NT2/D1 (cell line): Measurements from ENCODE around the gene ITSN1.

Experiments used
- SUZ12 ChIP-seq: IDR thresholded peaks from 2 replicates; pipeline ENCODE4 v1.6.1; 2011; ENCODE audit not compliant: insufficient read length, insufficient read depth; ENCODE audit errors: extremely low read depth
- YY1 ChIP-seq: IDR thresholded peaks from 2 replicates; pipeline ENCODE4 v1.6.1; 2011; ENCODE audit not compliant: insufficient read length, insufficient read depth

DNA sequence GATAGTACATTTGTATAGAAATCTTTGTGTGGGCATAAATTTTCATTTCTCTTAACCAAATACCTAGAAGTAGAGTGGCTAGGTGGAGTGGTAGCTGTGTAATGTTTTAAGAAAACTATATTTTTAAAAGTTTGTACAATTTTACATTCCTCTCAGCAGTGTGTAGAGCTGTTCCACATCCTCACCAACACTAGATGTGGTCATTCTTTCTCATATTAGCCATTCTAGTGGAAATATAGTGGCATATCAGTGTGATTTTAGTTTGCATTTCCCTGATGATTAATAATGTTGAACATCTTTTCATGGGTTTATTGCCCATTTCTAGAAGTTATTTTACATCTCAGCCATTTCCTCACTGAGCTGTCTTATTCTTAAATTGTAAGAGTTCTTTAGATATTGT lies 65.5 kb downstream of the ITSN1 start:
- TF ChIP-seq SUZ12 (no peak), YY1 (no peak)
